ENCODE measurements around the gene BRAF.

DNA sequence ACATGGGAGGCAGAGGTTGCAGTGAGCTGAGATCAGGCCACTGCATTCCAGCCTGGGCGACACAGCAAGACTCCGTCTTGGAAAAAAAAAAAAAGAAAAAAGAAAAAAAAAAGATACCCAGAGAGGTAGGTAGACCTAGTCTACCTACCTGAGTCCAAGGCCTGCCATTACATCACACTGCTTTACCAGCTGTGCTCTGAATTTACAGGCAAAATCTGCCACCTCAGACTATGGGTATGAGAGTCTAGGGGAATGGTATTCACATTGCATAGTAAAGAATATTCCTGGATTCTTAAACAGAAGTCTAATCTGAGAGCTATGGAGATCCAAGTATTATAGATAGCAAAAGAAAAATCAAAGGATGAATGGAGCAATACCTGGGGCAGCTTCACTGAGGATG, 178.0 kb downstream of the BRAF start:
- TF ChIP-seq, protein P1, sequence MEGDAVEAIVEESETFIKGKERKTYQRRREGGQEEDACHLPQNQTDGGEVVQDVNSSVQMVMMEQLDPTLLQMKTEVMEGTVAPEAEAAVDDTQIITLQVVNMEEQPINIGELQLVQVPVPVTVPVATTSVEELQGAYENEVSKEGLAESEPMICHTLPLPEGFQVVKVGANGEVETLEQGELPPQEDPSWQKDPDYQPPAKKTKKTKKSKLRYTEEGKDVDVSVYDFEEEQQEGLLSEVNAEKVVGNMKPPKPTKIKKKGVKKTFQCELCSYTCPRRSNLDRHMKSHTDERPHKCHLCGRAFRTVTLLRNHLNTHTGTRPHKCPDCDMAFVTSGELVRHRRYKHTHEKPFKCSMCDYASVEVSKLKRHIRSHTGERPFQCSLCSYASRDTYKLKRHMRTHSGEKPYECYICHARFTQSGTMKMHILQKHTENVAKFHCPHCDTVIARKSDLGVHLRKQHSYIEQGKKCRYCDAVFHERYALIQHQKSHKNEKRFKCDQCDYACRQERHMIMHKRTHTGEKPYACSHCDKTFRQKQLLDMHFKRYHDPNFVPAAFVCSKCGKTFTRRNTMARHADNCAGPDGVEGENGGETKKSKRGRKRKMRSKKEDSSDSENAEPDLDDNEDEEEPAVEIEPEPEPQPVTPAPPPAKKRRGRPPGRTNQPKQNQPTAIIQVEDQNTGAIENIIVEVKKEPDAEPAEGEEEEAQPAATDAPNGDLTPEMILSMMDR (IDR thresholded peaks at IDR 0.05), result no peak
- no peak for TF ChIP-seq POLR2A (IDR thresholded peaks at IDR 0.05)
- TF ChIP-seq POLR2AphosphoS5 (IDR thresholded peaks at IDR 0.05), result no peak
- TF ChIP-seq EP300 (IDR thresholded peaks at IDR 0.05), result no peak

Measured in suprapubic skin (tissue), 4 donors.